Measurements from ENCODE around the gene MYO3B. TPM values are rescaled to one million over a fixed set of nuclear protein-coding genes. Genes with fewer than 3 reads are reported as not detected.
"Not testable (repeated sequence)": the region's sequence is repeated elsewhere in the genome, so short reads cannot be mapped to it uniquely, and the experiment has no call there.

The MYO3B gene
- polyA plus RNA-seq, 1 donor (not counting 4 experiments of a cell fraction or from before 2014, with no cell fraction given): 4.4 TPM

GRCh38 chr2:170262343-170262742 is 84.4 kb downstream of the MYO3B start:
- no peak overlapping the region for H2AFZ ChIP-seq (ENCODE audit: control insufficient read depth, low read length)
- no peaks in the 10 kb centered on the region for H3K9me1 ChIP-seq (ENCODE audit: control insufficient read depth, extremely low read depth, insufficient read depth, low read length)
- no peak overlapping the region for H3K27ac ChIP-seq (ENCODE audit: control insufficient read depth, insufficient read depth, low read length)
- no peaks in the 10 kb centered on the region for H3K79me2 ChIP-seq (ENCODE audit: control insufficient read depth, insufficient read depth, low read length)
- H3K36me3 ChIP-seq (ENCODE audit: control insufficient read depth in 2 of 2, extremely low read depth in 1 of 2, insufficient read depth in 2 of 2, low read length in 2 of 2): no peaks in the 10 kb centered on the region
- H3K9ac ChIP-seq (ENCODE audit: control insufficient read depth, extremely low read depth, insufficient read depth, low read length): no peak overlapping the region
- no peak for DNase-seq (ENCODE audit: low read depth, low spot score)
- H3K9me3 ChIP-seq (ENCODE audit: control insufficient read depth, low read depth, low read length): no peaks in the 10 kb centered on the region
- no peaks in the 10 kb centered on the region for H3K27me3 ChIP-seq (ENCODE audit: control insufficient read depth, extremely low read depth, insufficient read depth, low read length)
- TF ChIP-seq CTCF (optimal IDR thresholded peaks at IDR 0.05 in 1 of 3, IDR thresholded peaks at IDR 0.05 in 1 of 3, conservative IDR thresholded peaks at IDR 0.05 in 1 of 3; ENCODE audit: extremely low read depth in 1 of 3, insufficient read depth in 2 of 3, low read length in 3 of 3) (no peak), EZH2 (IDR thresholded peaks at IDR 0.05; ENCODE audit: low read length) (no peak)
- H3K4me1 ChIP-seq (ENCODE audit: control insufficient read depth, extremely low read depth, insufficient read depth, low read length): no peaks in the 10 kb centered on the region
- dilution Hi-C loops (cut with MboI; ENCODE audit: extremely low pct_ligation_motif_present, low sequenced_read_pairs): no loop called here
- no peak overlapping the region for H3K4me3 ChIP-seq (ENCODE audit: control insufficient read depth in 2 of 3, extremely low read depth in 1 of 3, insufficient read depth in 2 of 3, low read depth in 1 of 3, low read length in 3 of 3)
- H3K4me2 ChIP-seq (ENCODE audit: control insufficient read depth, extremely low read depth, insufficient read depth, low read depth, low read length): no peak overlapping the region
- H4K20me1 ChIP-seq (ENCODE audit: control insufficient read depth, extremely low read depth, insufficient read depth, low read length): no peaks in the 10 kb centered on the region
- no peak for FAIRE-seq

- no peak for FAIRE-seq
- Histone ChIP-seq H3K79me2 (ENCODE audit: control insufficient read depth, insufficient read depth, low read length) (no peaks in the 10 kb centered on the region), H3K4me1 (ENCODE audit: control insufficient read depth, extremely low read depth, insufficient read depth, low read length) (no peaks in the 10 kb centered on the region), H3K9ac (ENCODE audit: control insufficient read depth, extremely low read depth, insufficient read depth, low read length) (no peak overlapping the region), H3K9me1 (ENCODE audit: control insufficient read depth, extremely low read depth, insufficient read depth, low read length) (no peaks in the 10 kb centered on the region), H2AFZ (ENCODE audit: control insufficient read depth, low read length) (no peak overlapping the region), H3K9me3 (ENCODE audit: control insufficient read depth, low read depth, low read length) (no peaks in the 10 kb centered on the region), H4K20me1 (ENCODE audit: control insufficient read depth, extremely low read depth, insufficient read depth, low read length) (no peaks in the 10 kb centered on the region), H3K27ac (ENCODE audit: control insufficient read depth, insufficient read depth, low read length) (no peak overlapping the region), H3K27me3 (ENCODE audit: control insufficient read depth, extremely low read depth, insufficient read depth, low read length) (no peaks in the 10 kb centered on the region), H3K36me3 (ENCODE audit: control insufficient read depth in 2 of 2, extremely low read depth in 1 of 2, insufficient read depth in 2 of 2, low read length in 2 of 2) (no peaks in the 10 kb centered on the region), H3K4me3 (ENCODE audit: control insufficient read depth in 2 of 3, extremely low read depth in 1 of 3, insufficient read depth in 2 of 3, low read depth in 1 of 3, low read length in 3 of 3) (no peak overlapping the region), H3K4me2 (ENCODE audit: control insufficient read depth, extremely low read depth, insufficient read depth, low read depth, low read length) (no peak overlapping the region)
- TF ChIP-seq CTCF (optimal IDR thresholded peaks at IDR 0.05 in 1 of 3, IDR thresholded peaks at IDR 0.05 in 1 of 3, conservative IDR thresholded peaks at IDR 0.05 in 1 of 3; ENCODE audit: extremely low read depth in 1 of 3, insufficient read depth in 2 of 3, low read length in 3 of 3): no peak
- no peak for TF ChIP-seq EZH2 (IDR thresholded peaks at IDR 0.05; ENCODE audit: low read length)
- dilution Hi-C loops (cut with MboI; ENCODE audit: extremely low pct_ligation_motif_present, low sequenced_read_pairs): no loop called here
- DNase-seq (ENCODE audit: low read depth, low spot score): no peak
These were observed 84.9 kb downstream of the MYO3B start for GRCh38 chr2:170262806-170263205.

- dilution Hi-C loops (cut with MboI; ENCODE audit: extremely low pct_ligation_motif_present, low sequenced_read_pairs); H3K27me3 ChIP-seq (ENCODE audit: control insufficient read depth, extremely low read depth, insufficient read depth, low read length); H3K9me1 ChIP-seq (ENCODE audit: control insufficient read depth, extremely low read depth, insufficient read depth, low read length); H3K27ac ChIP-seq (ENCODE audit: control insufficient read depth, insufficient read depth, low read length); H3K9ac ChIP-seq (ENCODE audit: control insufficient read depth, extremely low read depth, insufficient read depth, low read length); H3K9me3 ChIP-seq (ENCODE audit: control insufficient read depth, low read depth, low read length); H3K4me3 ChIP-seq (ENCODE audit: control insufficient read depth in 2 of 3, extremely low read depth in 1 of 3, insufficient read depth in 2 of 3, low read depth in 1 of 3, low read length in 3 of 3); FAIRE-seq; H2AFZ ChIP-seq (ENCODE audit: control insufficient read depth, low read length); H4K20me1 ChIP-seq (ENCODE audit: control insufficient read depth, extremely low read depth, insufficient read depth, low read length); H3K79me2 ChIP-seq (ENCODE audit: control insufficient read depth, insufficient read depth, low read length); DNase-seq (ENCODE audit: low read depth, low spot score); H3K4me1 ChIP-seq (ENCODE audit: control insufficient read depth, extremely low read depth, insufficient read depth, low read length); H3K4me2 ChIP-seq (ENCODE audit: control insufficient read depth, extremely low read depth, insufficient read depth, low read depth, low read length); H3K36me3 ChIP-seq (ENCODE audit: control insufficient read depth in 2 of 2, extremely low read depth in 1 of 2, insufficient read depth in 2 of 2, low read length in 2 of 2): not testable (repeated sequence)
These were observed 86.0 kb downstream of the MYO3B start for GRCh38 chr2:170263728-170264521.
